ENCODE measurements around the gene SHC4. TPM values are rescaled to one million over a fixed set of nuclear protein-coding genes. Genes with fewer than 3 reads are reported as not detected.

Gene SHC4
- total RNA-seq, 1 donor from 2014 or later: 4.2 TPM

GRCh38 chr15:48984021-48984710 lies 20.4 kb upstream of the SHC4 start:
- Histone ChIP-seq H3K4me3 (ENCODE audit: low read depth, low read length) (no peak overlapping the region), H3K27me3 (ENCODE audit: control insufficient read depth, insufficient read depth, low read length) (no peaks in the 10 kb centered on the region), H3K36me3 (ENCODE audit: control insufficient read depth, insufficient read depth, low read length) (no peaks in the 10 kb centered on the region)
- DNase-seq (ENCODE audit: low read depth): no peak
- TF ChIP-seq CTCF (IDR thresholded peaks at IDR 0.05; ENCODE audit: insufficient read depth, low read length, poor library complexity, severe bottlenecking): no peak

- no peak overlapping the region for H3K4me3 ChIP-seq (ENCODE audit: low read depth, low read length)
- DNase-seq (ENCODE audit: low read depth): no peak
- H3K36me3 ChIP-seq (ENCODE audit: control insufficient read depth, insufficient read depth, low read length): no peaks in the 10 kb centered on the region
- TF ChIP-seq CTCF (IDR thresholded peaks at IDR 0.05; ENCODE audit: insufficient read depth, low read length, poor library complexity, severe bottlenecking): no peak
- no peaks in the 10 kb centered on the region for H3K27me3 ChIP-seq (ENCODE audit: control insufficient read depth, insufficient read depth, low read length)
Measured at GRCh38 chr15:48983300-48983699, 19.6 kb upstream of the SHC4 start.

GRCh38 chr15:48981941-48982340 lies 18.2 kb upstream of the SHC4 start:
- no peak for TF ChIP-seq CTCF (IDR thresholded peaks at IDR 0.05; ENCODE audit: insufficient read depth, low read length, poor library complexity, severe bottlenecking)
- no peak overlapping the region for H3K4me3 ChIP-seq (ENCODE audit: low read depth, low read length)

GRCh38 chr15:48978638-48979037 lies 14.9 kb upstream of the SHC4 start:
- H3K27me3 ChIP-seq (ENCODE audit: control insufficient read depth, insufficient read depth, low read length): no peaks in the 10 kb centered on the region
- no peak for DNase-seq (ENCODE audit: low read depth)
- no peak for TF ChIP-seq CTCF (IDR thresholded peaks at IDR 0.05; ENCODE audit: insufficient read depth, low read length, poor library complexity, severe bottlenecking)
- H3K4me3 ChIP-seq (ENCODE audit: low read depth, low read length): no peak overlapping the region
- no peaks in the 10 kb centered on the region for H3K36me3 ChIP-seq (ENCODE audit: control insufficient read depth, insufficient read depth, low read length)

More at GRCh38 chr15:48981941-48982340, 18.2 kb upstream of the SHC4 start:
- no peak for DNase-seq (ENCODE audit: low read depth)
- Histone ChIP-seq H3K36me3 (ENCODE audit: control insufficient read depth, insufficient read depth, low read length) (no peaks in the 10 kb centered on the region), H3K27me3 (ENCODE audit: control insufficient read depth, insufficient read depth, low read length) (no peaks in the 10 kb centered on the region)

- Histone ChIP-seq H3K4me3 (ENCODE audit: low read depth, low read length) (no peak overlapping the region), H3K36me3 (ENCODE audit: control insufficient read depth, insufficient read depth, low read length) (no peaks in the 10 kb centered on the region), H3K27me3 (ENCODE audit: control insufficient read depth, insufficient read depth, low read length) (no peaks in the 10 kb centered on the region)
- DNase-seq (ENCODE audit: low read depth): no peak
- TF ChIP-seq CTCF (IDR thresholded peaks at IDR 0.05; ENCODE audit: insufficient read depth, low read length, poor library complexity, severe bottlenecking): no peak
Measured at GRCh38 chr15:48976444-48977088, 12.8 kb upstream of the SHC4 start.
